ENCODE data around the gene ACMSD.

DNA sequence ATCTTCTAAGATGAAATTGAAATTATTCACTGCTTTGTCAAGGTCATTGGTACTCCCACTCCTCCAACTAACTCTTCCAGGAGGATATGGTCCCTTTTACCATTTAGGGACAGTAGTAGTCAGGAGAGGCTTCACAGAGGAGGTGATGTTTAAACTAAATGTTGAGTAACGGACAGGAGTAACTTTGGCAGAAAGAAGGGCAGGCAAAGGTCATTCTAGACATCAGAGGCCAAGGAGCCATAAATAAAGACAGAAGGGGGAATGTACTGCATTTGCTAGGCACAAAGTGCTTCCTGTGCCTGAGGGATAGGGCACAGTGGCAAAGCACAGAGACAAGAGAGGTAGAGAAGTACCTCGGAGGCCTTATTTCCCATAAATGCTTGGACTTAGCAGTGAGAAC lies 14.6 kb upstream of the ACMSD start:
- no peak for TF ChIP-seq POLR2A (IDR thresholded peaks at IDR 0.05; ENCODE audit: low read depth, low read length)
- TF ChIP-seq POLR2AphosphoS5 (IDR thresholded peaks at IDR 0.05; ENCODE audit: low read depth, low read length), result no peak
- no peak for TF ChIP-seq POU2F2 (IDR thresholded peaks at IDR 0.05; ENCODE audit: low read depth, low read length)
- TF ChIP-seq SPI1 (IDR thresholded peaks at IDR 0.05; ENCODE audit: low read depth, low read length), result no peak
- no peak for TF ChIP-seq PAX5 (IDR thresholded peaks at IDR 0.05; ENCODE audit: insufficient read depth, low read length, severe bottlenecking)

All from GM12891 (cell line).